ENCODE measurements around the gene PTGR2.
"Not testable (repeated sequence)": the region's sequence is repeated elsewhere in the genome, so short reads cannot be mapped to it uniquely, and the experiment has no call there.

The PTGR2 gene

DNA sequence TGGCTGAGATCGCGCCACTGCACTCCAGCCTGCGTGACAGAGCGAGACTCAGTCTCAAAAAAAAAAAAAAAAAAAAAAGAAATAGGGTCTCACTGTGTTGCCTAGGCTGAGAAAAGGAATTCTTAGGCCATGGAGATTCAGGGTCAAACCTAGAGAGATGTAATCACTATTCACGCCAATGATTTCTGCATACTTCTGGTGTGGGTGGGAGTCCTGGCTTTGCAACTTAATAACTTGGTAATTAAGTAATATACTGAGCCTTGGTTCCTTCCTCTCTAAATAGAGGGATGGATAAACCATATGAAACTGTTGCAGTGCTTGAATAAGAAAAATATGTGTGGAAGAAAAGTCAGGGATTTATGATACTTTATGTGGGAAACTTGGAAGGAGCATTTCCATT, 37.7 kb downstream of the PTGR2 start:
- peak overlapping the region; percentile 71 for H3K27ac Mint-ChIP-seq
- peak overlapping the region; percentile 51 for H3K4me3 Mint-ChIP-seq
- H3K9me3 Mint-ChIP-seq: no peaks in the 10 kb centered on the region
- peaks cover 57% of the 10 kb centered on the region for H3K4me1 Mint-ChIP-seq
- H3K27me3 Mint-ChIP-seq: no peaks in the 10 kb centered on the region
- H3K36me3 Mint-ChIP-seq: peaks cover 12% of the 10 kb centered on the region

DNA sequence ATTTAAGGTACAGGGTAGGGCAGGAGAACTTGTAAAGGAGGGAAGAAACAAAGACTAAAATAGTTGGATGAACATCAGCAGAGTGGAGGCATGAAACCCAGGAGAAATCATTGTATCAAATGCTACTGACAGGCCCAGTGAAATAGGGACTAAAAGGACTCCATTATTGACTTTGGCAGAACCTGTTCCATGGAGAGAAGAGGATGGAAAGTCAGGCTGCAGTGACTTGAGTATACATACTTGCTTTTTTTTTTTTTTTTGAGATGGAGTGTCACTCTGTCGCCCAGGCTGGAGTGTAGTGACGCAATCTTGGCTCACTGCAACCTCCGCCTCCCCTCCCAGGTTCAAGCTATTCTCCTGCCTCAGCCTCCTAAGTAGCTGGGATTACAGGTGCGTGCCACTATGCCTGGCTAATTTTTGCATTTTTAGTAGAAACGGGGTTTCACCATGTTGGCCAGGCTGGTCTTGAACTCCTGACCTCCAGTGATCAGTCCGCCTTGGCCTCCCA, 42.6 kb downstream of the PTGR2 start:
- H3K27me3 Mint-ChIP-seq, H3K9me3 Mint-ChIP-seq, H3K4me3 Mint-ChIP-seq: not testable (repeated sequence)
- peaks cover 21% of the 10 kb centered on the region for H3K4me1 Mint-ChIP-seq
- peaks cover 22% of the 10 kb centered on the region for H3K36me3 Mint-ChIP-seq
- H3K27ac Mint-ChIP-seq: peak overlapping the region; percentile 15

GRCh38 chr14:73895939-73896338, 44.3 kb downstream of the PTGR2 start:
- Mint-ChIP-seq H3K27ac (no peak overlapping the region), H3K36me3 (peaks cover 19% of the 10 kb centered on the region), H3K9me3 (no peaks in the 10 kb centered on the region), H3K4me1 (peaks cover 9% of the 10 kb centered on the region), H3K4me3 (no peak overlapping the region), H3K27me3 (no peaks in the 10 kb centered on the region)

DNA sequence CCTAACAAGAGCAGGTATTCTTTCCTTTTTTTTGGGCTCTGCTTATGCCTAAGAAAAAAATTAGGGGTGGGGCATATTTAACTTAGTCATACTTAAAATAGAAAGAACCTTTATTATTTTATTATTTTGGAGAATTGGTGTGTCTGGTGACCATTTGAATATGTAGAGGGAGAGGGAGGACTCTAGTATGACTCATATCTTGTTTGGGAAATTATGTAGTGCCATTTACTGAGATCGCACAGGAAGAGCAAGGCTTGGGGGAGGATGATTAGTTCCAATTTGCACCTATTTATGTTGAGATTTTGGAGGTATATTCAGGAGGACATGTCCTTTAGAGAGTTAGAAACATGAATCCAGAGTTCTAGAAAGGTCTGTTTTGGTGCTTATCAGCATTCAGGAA, 44.9 kb downstream of the PTGR2 start:
- no peaks in the 10 kb centered on the region for H3K27me3 Mint-ChIP-seq
- H3K4me1 Mint-ChIP-seq: peaks cover 9% of the 10 kb centered on the region
- H3K36me3 Mint-ChIP-seq: peaks cover 19% of the 10 kb centered on the region
- no peaks in the 10 kb centered on the region for H3K9me3 Mint-ChIP-seq
- H3K4me3 Mint-ChIP-seq: no peak overlapping the region
- peak overlapping the region; percentile 42 for H3K27ac Mint-ChIP-seq

DNA sequence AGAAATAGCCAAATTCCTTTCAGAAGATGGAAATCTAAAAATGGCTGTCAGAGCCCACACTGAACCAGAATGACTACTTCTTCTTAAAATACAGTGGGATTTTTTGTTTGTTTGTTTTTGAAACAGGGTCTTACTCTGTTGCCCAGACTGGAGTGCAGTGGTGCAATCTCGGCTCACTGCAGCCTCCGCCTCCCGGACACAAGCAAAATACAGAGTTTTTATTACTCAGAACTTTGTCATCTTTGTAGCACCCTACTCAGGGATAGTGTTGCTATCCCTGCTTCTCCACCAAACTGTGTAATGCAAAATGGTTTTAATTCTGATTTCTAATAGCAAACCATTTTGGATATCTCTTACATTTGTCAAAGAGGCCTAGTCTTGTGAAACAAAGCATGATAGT, 51.4 kb downstream of the PTGR2 start:
- Mint-ChIP-seq H3K4me3 (no peak overlapping the region), H3K36me3 (peaks cover 14% of the 10 kb centered on the region)

GRCh38 chr14:73909681-73910080, 58.0 kb downstream of the PTGR2 start:
- no peak overlapping the region for H3K4me3 Mint-ChIP-seq
- peaks cover 12% of the 10 kb centered on the region for H3K4me1 Mint-ChIP-seq
- H3K27me3 Mint-ChIP-seq: no peaks in the 10 kb centered on the region
- peaks cover 52% of the 10 kb centered on the region for H3K36me3 Mint-ChIP-seq
- peaks cover 6% of the 10 kb centered on the region for H3K9me3 Mint-ChIP-seq
- H3K27ac Mint-ChIP-seq: peak overlapping the region; percentile 53

More for the DNA sequence above, 51.4 kb downstream of the PTGR2 start:
- H3K27ac Mint-ChIP-seq: no peak overlapping the region
- H3K27me3 Mint-ChIP-seq: no peaks in the 10 kb centered on the region
- H3K4me1 Mint-ChIP-seq: no peaks in the 10 kb centered on the region
- H3K9me3 Mint-ChIP-seq: no peaks in the 10 kb centered on the region

GRCh38 chr14:73913256-73913655, 61.6 kb downstream of the PTGR2 start:
- no peak overlapping the region for H3K4me3 Mint-ChIP-seq
- H3K27ac Mint-ChIP-seq: no peak overlapping the region
- H3K4me1 Mint-ChIP-seq: peaks cover 12% of the 10 kb centered on the region
- no peaks in the 10 kb centered on the region for H3K27me3 Mint-ChIP-seq
- peaks cover 42% of the 10 kb centered on the region for H3K36me3 Mint-ChIP-seq
- H3K9me3 Mint-ChIP-seq: peaks cover 6% of the 10 kb centered on the region

DNA sequence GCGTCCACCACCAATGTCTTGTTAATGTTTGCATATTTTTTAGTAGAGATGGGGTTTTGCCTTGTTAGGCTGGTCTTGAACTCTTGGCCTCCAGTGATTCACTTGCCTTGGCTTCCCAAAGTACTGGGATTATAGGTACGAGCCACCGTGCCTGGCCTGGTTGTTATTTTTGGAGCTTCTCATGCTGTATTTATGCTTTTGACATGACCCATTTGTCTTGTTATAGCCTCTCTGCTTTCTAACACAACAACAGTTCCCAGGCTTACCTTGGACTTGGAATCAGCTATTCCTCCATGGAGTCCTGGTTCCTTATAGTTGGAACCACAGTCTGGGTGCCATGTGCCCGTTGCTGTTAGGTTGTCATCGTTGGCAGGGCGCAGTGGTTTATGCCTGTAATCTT, 64.7 kb downstream of the PTGR2 start:
- no peak overlapping the region for H3K4me3 Mint-ChIP-seq
- no peak overlapping the region for H3K27ac Mint-ChIP-seq
- H3K4me1 Mint-ChIP-seq: peaks cover under 1% of the 10 kb centered on the region
- H3K27me3 Mint-ChIP-seq: no peaks in the 10 kb centered on the region
- H3K36me3 Mint-ChIP-seq: peaks cover 22% of the 10 kb centered on the region
- no peaks in the 10 kb centered on the region for H3K9me3 Mint-ChIP-seq

- not testable (repeated sequence) for H3K4me3 Mint-ChIP-seq, H3K27ac Mint-ChIP-seq, H3K4me1 Mint-ChIP-seq, H3K27me3 Mint-ChIP-seq, H3K9me3 Mint-ChIP-seq, H3K36me3 Mint-ChIP-seq
These were observed 67.8 kb downstream of the PTGR2 start for GRCh38 chr14:73919457-73919856.

- Mint-ChIP-seq H3K27me3 (no peaks in the 10 kb centered on the region), H3K4me3 (no peak overlapping the region), H3K27ac (no peak overlapping the region), H3K36me3 (peaks cover 17% of the 10 kb centered on the region), H3K9me3 (no peaks in the 10 kb centered on the region), H3K4me1 (peaks cover 7% of the 10 kb centered on the region)
These were observed 72.7 kb downstream of the PTGR2 start for GRCh38 chr14:73924337-73924736.

Measured in activated naive CD4-positive, alpha-beta T cell treated with anti-CD3 and anti-CD28 coated beads, Interleukin-2, amount 50 U/mL, for 24 hours (primary cell).